Karpas-422 (cell line): ENCODE measurements around the gene C14orf132. TPM values are rescaled to one million over a fixed set of nuclear protein-coding genes. Genes with fewer than 3 reads are reported as not detected.
"Not testable (repeated sequence)": the region's sequence is repeated elsewhere in the genome, so short reads cannot be mapped to it uniquely, and the experiment has no call there.

Experiments
- DNase-seq: peaks from one replicate; pipeline ENCODE4 v3.0.0-alpha.2; 2015
- H2AFZ ChIP-seq: fragments of 200-600 bp; sonication (generic); 2 replicates; pipeline ENCODE4 v1.6.1; 2014; ENCODE audit warnings: antibody characterized with exemption, low read length, mixed read lengths
- H3K27ac ChIP-seq: fragments of 200-600 bp; sonication (generic); 2 replicates; pipeline ENCODE4 v1.5.1; 2014; ENCODE audit warnings: mild to moderate bottlenecking, low read length, moderate library complexity
- H3K27me3 ChIP-seq: fragments of 200-600 bp; sonication (generic); 2 replicates; pipeline ENCODE4 v1.6.1; 2014; ENCODE audit warnings: low read length, mixed read lengths
- H3K36me3 ChIP-seq: fragments of 200-600 bp; sonication (generic); 2 replicates; pipeline ENCODE4 v1.6.1; 2014; ENCODE audit warnings: low read length, mixed read lengths; ENCODE audit not compliant: insufficient read depth
- H3K4me1 ChIP-seq: fragments of 200-600 bp; sonication (generic); 2 replicates; pipeline ENCODE4 v1.6.1; 2014; ENCODE audit warnings: mild to moderate bottlenecking, low read length, mixed read lengths
- H3K4me2 ChIP-seq: fragments of 200-600 bp; sonication (generic); 2 replicates; pipeline ENCODE4 v1.6.1; 2014; ENCODE audit warnings: low read length, low read depth, mild to moderate bottlenecking; ENCODE audit not compliant: poor library complexity, severe bottlenecking
- H3K4me3 ChIP-seq: fragments of 200-600 bp; sonication (generic); 2 replicates; pipeline ENCODE4 v1.5.1; 2014; ENCODE audit warnings: mild to moderate bottlenecking, antibody characterized with exemption, low read length, mixed read lengths
- H3K79me2 ChIP-seq: fragments of 200-600 bp; sonication (generic); 2 replicates; pipeline ENCODE4 v1.6.1; 2014; ENCODE audit warnings: mild to moderate bottlenecking, low read length, mixed read lengths
- H3K9ac ChIP-seq: fragments of 200-600 bp; sonication (generic); 2 replicates; pipeline ENCODE4 v1.6.0; 2014; ENCODE audit warnings: low read length
- H3K9me2 ChIP-seq: fragments of 200-600 bp; sonication (generic), shearing (Covaris generic); replicated peaks from 2 replicates; pipeline ENCODE4 v1.6.0; 2014; ENCODE audit warnings: mild to moderate bottlenecking, low read length, moderate library complexity; ENCODE audit not compliant: insufficient read depth
- H3K9me3 ChIP-seq: fragments of 300-700, 200-600 bp; sonication (generic); 2 replicates; pipeline ENCODE4 v1.6.1; 2014; ENCODE audit warnings: low read length, mixed read lengths
- H4K20me1 ChIP-seq: fragments of 200-600 bp; sonication (generic); 2 replicates; pipeline ENCODE4 v1.6.1; 2014; ENCODE audit warnings: mild to moderate bottlenecking, antibody characterized with exemption, low read length, low read depth; ENCODE audit not compliant: insufficient read depth
- total RNA-seq: library from RNA; depleted of rRNA; stranded (reverse); fragments of >200 nt; shearing (Covaris generic); gene quantifications from 2 replicates; pipeline ENCODE4 v1.2.3, GENCODE V29; 2014; ENCODE audit warnings: low replicate concordance

The C14orf132 gene
- total RNA-seq, 1 experiment from 2014 or later: 0.07 TPM

- Histone ChIP-seq H3K27ac (peak overlapping the region; percentile 33), H3K4me2 (peak overlapping the region; percentile 6), H2AFZ (peak overlapping the region; percentile 30; the same call in 1 of the 2 replicates), H3K4me1 (peaks cover 11% of the 10 kb centered on the region), H3K9me3 (peaks cover 12% of the 10 kb centered on the region)
- peak; percentile 81 for DNase-seq
- H3K4me3 ChIP-seq, H3K9ac ChIP-seq, H3K9me2 ChIP-seq, H4K20me1 ChIP-seq, H3K36me3 ChIP-seq, H3K79me2 ChIP-seq, H3K27me3 ChIP-seq: not testable (repeated sequence)
Observed at GRCh38 chr14:96012757-96013156, 26.4 kb upstream of the C14orf132 start.

DNA sequence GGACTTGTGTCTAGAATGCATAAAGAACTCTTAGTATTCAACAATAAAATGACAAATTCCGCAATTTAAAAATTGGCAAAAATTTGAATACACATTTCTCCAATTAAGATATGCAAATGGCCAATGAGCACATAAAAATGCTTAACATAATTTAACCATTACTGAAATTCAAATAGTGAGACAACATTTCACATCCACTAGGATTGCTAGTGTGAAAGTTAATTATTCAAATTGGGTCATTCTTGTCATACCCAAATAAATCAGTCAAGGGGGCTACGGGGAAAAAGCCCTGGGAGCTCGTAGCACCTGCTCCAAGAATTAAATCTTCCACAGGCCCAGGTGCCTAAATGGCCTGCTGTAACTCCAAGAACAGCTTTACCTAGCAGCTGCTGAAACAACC, 25.0 kb upstream of the C14orf132 start:
- no peak for DNase-seq
- Histone ChIP-seq H2AFZ (no peak overlapping the region), H3K4me2 (no peak overlapping the region), H3K27ac (no peak overlapping the region), H3K4me3 (no peak overlapping the region), H3K9me3 (peaks cover 12% of the 10 kb centered on the region), H3K9ac (no peak overlapping the region), H3K9me2 (no peaks in the 10 kb centered on the region), H3K36me3 (no peaks in the 10 kb centered on the region; the same call in 1 of the 2 replicates), H3K79me2 (no peaks in the 10 kb centered on the region), H3K4me1 (peaks cover 11% of the 10 kb centered on the region), H4K20me1 (no peaks in the 10 kb centered on the region), H3K27me3 (0 out of 2 replicates have a peak, but pooled peaks cover 3% of the 10 kb centered on the region)

GRCh38 chr14:96016501-96017160, 22.5 kb upstream of the C14orf132 start:
- Histone ChIP-seq H3K4me3 (no peak overlapping the region), H4K20me1 (no peaks in the 10 kb centered on the region), H3K9me3 (no peaks in the 10 kb centered on the region), H3K79me2 (no peaks in the 10 kb centered on the region), H3K27me3 (0 out of 2 replicates have a peak, but pooled peaks cover 3% of the 10 kb centered on the region), H3K36me3 (no peaks in the 10 kb centered on the region), H3K4me1 (peaks cover 11% of the 10 kb centered on the region), H3K9me2 (no peaks in the 10 kb centered on the region), H3K4me2 (no peak overlapping the region), H3K27ac (no peak overlapping the region), H3K9ac (no peak overlapping the region), H2AFZ (no peak overlapping the region)
- DNase-seq: no peak

- no peak for DNase-seq
- Histone ChIP-seq H3K4me2 (no peak overlapping the region), H4K20me1 (no peaks in the 10 kb centered on the region), H3K79me2 (no peaks in the 10 kb centered on the region), H2AFZ (no peak overlapping the region), H3K27ac (no peak overlapping the region), H3K9ac (no peak overlapping the region), H3K27me3 (0 out of 2 replicates have a peak, but pooled peaks cover 3% of the 10 kb centered on the region), H3K4me3 (no peak overlapping the region), H3K9me2 (no peaks in the 10 kb centered on the region), H3K36me3 (no peaks in the 10 kb centered on the region), H3K4me1 (peaks cover 3% of the 10 kb centered on the region), H3K9me3 (no peaks in the 10 kb centered on the region)
Observed at GRCh38 chr14:96017882-96018281, 21.3 kb upstream of the C14orf132 start.

- no peaks in the 10 kb centered on the region for H4K20me1 ChIP-seq
Observed at GRCh38 chr14:96027431-96028355, 11.5 kb upstream of the C14orf132 start.

GRCh38 chr14:96029089-96029645, 10.0 kb upstream of the C14orf132 start:
- Histone ChIP-seq H3K9me2 (no peaks in the 10 kb centered on the region), H3K27ac (no peak overlapping the region), H3K4me3 (no peak overlapping the region), H3K79me2 (no peaks in the 10 kb centered on the region), H2AFZ (no peak overlapping the region), H3K4me2 (no peak overlapping the region), H3K9ac (no peak overlapping the region), H3K4me1 (no peaks in the 10 kb centered on the region; the same call in 1 of the 2 replicates), H3K36me3 (no peaks in the 10 kb centered on the region), H3K9me3 (no peaks in the 10 kb centered on the region), H3K27me3 (no peaks in the 10 kb centered on the region; the same call in 1 of the 2 replicates), H4K20me1 (no peaks in the 10 kb centered on the region)
- no peak for DNase-seq

More at GRCh38 chr14:96027431-96028355, 11.5 kb upstream of the C14orf132 start:
- H3K36me3 ChIP-seq: no peaks in the 10 kb centered on the region
- H3K4me2 ChIP-seq: no peak overlapping the region
- no peak overlapping the region for H3K27ac ChIP-seq
- no peak overlapping the region for H2AFZ ChIP-seq
- H3K9me2 ChIP-seq: no peaks in the 10 kb centered on the region
- H3K9me3 ChIP-seq: no peaks in the 10 kb centered on the region
- H3K4me3 ChIP-seq: no peak overlapping the region
- no peak for DNase-seq
- no peaks in the 10 kb centered on the region for H3K79me2 ChIP-seq
- no peaks in the 10 kb centered on the region; the same call in 1 of the 2 replicates for H3K27me3 ChIP-seq
- no peak overlapping the region for H3K9ac ChIP-seq
- H3K4me1 ChIP-seq: no peaks in the 10 kb centered on the region; the same call in 1 of the 2 replicates

- no peaks in the 10 kb centered on the region for H3K36me3 ChIP-seq
- H4K20me1 ChIP-seq: no peaks in the 10 kb centered on the region
- H3K4me3 ChIP-seq: no peak overlapping the region
- H3K4me2 ChIP-seq: no peak overlapping the region
- H3K9me3 ChIP-seq: no peaks in the 10 kb centered on the region
- DNase-seq: no peak
- H3K9me2 ChIP-seq: no peaks in the 10 kb centered on the region
- H3K27ac ChIP-seq: no peak overlapping the region
- no peak overlapping the region for H3K9ac ChIP-seq
- H3K79me2 ChIP-seq: no peaks in the 10 kb centered on the region
- H3K4me1 ChIP-seq: no peaks in the 10 kb centered on the region; the same call in 1 of the 2 replicates
- no peak overlapping the region for H2AFZ ChIP-seq
- no peaks in the 10 kb centered on the region; the same call in 1 of the 2 replicates for H3K27me3 ChIP-seq
Observed at GRCh38 chr14:96030108-96030760, 8.9 kb upstream of the C14orf132 start.
